Natural killer cell (primary cell): ENCODE results near the gene SPSB4. TPM values are rescaled to one million over a fixed set of nuclear protein-coding genes. Genes with fewer than 3 reads are reported as not detected.

Source experiments
- ATAC-seq, 3 donors: fragments of 150-1000 bp in 2 of 3; fragments of 200-7000 bp in 1 of 3; cut with Tn5 transposase; 1 replicate in 1 of 3; 2 replicates in 2 of 3; pipeline ENCODE4 v1.10.0; 2021; ENCODE audit warnings: mild to moderate bottlenecking in 2 of 3, moderate library complexity in 2 of 3
- DNase-seq, 2 donors: peaks; one replicate each; pipeline versions ENCODE4 v3.0.0 to v3.0.0-alpha.2; 2013 to 2021; ENCODE audit warnings: mixed read lengths in 1 of 2
- H3K27ac ChIP-seq: one replicate; pipeline ENCODE4 v1.5.1; 2013; ENCODE audit warnings: mild to moderate bottlenecking, low read length
- H3K27me3 ChIP-seq: one replicate; pipeline ENCODE4 v1.6.1; 2013; ENCODE audit warnings: low read length; ENCODE audit not compliant: control insufficient read depth, insufficient read depth
- H3K36me3 ChIP-seq: one replicate; pipeline ENCODE4 v1.6.1; 2013; ENCODE audit warnings: low read length; ENCODE audit not compliant: control insufficient read depth, insufficient read depth
- H3K4me1 ChIP-seq: one replicate; pipeline ENCODE4 v1.6.1; 2013; ENCODE audit warnings: low read length; ENCODE audit not compliant: control insufficient read depth, insufficient read depth
- H3K4me3 ChIP-seq: one replicate; pipeline ENCODE4 v1.5.1; 2013; ENCODE audit warnings: low read length
- H3K9me3 ChIP-seq: one replicate; pipeline ENCODE4 v1.6.1; 2013; ENCODE audit warnings: low read length; ENCODE audit not compliant: control insufficient read depth, insufficient read depth
- H3K27ac Mint-ChIP-seq, 2 donors: one replicate each; pipeline ENCODE4 v1.8.0; 2022; ENCODE audit warnings: mild to moderate bottlenecking in 2 of 2, mixed read lengths in 2 of 2, moderate library complexity in 1 of 2
- H3K27me3 Mint-ChIP-seq, 2 donors: one replicate each; pipeline ENCODE4 v1.8.0; 2022; ENCODE audit warnings: low read depth in 2 of 2, mixed read lengths in 2 of 2
- H3K36me3 Mint-ChIP-seq: one replicate; pipeline ENCODE4 v1.8.0; 2022; ENCODE audit warnings: mixed read lengths
- H3K4me1 Mint-ChIP-seq, 2 donors: one replicate each; pipeline ENCODE4 v1.8.0; 2022; ENCODE audit warnings: mixed read lengths in 2 of 2
- H3K4me3 Mint-ChIP-seq: one replicate; pipeline ENCODE4 v1.8.0; 2022; ENCODE audit warnings: mild to moderate bottlenecking, moderate library complexity, mixed read lengths
- H3K9me3 Mint-ChIP-seq, 2 donors: one replicate each; pipeline ENCODE4 v1.8.0; 2022; ENCODE audit warnings: mixed read lengths in 2 of 2
- WGBS: methylation state at CpG from one replicate; pipeline ENCODE4 v1.1.7; 2013; ENCODE audit warnings: missing lambda C conversion rate; ENCODE audit not compliant: insufficient coverage; 5-methylcytosine and 5-hydroxymethylcytosine counted together
- intact Hi-C: fragments of 100-400 bp; cut with micrococcal nuclease; formaldehyde crosslinking; loops from one replicate; pipeline ENCODE4 v1.14.2; 2022
- total RNA-seq, 4 donors: library from RNA; stranded (reverse); fragments of 120-200 nt in 1 of 4; gene quantifications; one replicate each; pipeline versions ENCODE4 v1.2.3 to v1.2.4, GENCODE V29; 2013 to 2022
- TF ChIP-seq, protein P1 (sequence below): fragments of 200-600 bp; IDR thresholded peaks from one replicate; pipeline ENCODE4 v1.8.0; 2022; ENCODE audit warnings: antibody characterized with exemption

Gene SPSB4
- total RNA-seq, 3 donors from 2014 or later (not counting 1 experiment from before 2014, with no cell fraction given): not detected

DNA sequence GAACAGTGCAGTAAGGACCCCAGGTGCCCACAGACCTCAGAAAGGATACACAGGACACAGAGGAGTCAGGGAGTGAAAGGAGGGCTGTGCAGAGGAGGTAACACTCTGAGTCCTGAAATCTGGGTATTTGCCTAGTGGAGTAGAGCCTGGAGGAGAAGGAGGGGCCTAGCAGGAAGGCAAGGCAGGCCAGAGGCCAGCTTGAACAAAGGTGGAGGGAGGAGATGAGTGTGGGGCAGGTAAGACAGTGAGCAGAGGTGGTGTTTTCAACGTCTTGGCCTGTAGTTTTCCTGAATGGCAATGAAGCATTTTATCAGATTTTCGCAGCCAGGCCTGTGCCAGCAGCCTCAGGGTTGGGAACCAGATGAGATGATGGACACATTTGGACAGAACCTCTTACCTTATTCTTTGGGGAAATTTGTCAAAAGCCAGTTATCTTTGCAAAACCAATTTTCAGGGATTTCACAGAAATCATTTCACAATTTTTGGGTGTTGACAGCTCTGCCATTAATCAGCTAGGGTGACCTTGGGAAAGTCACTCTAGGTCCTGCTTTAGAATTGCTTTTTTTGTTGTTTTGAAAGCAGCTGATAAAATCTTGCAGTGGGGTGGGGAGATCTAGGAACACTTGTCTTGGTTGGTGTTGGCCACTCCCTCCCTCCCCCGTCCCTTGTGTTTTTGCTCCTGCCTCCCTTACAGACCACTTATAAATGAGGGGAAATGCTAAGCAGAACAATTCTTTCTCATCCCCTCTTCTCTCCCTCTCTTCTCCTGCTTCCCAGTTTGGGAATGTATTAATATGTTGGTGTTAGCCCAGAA, 38.4 kb downstream of the SPSB4 start:
- Mint-ChIP-seq H3K4me1 (no peaks in the 10 kb centered on the region), H3K4me3 (no peak overlapping the region), H3K27me3 (peaks cover 0 to 3% of the 10 kb centered on the region in 2 donors), H3K36me3 (no peaks in the 10 kb centered on the region), H3K27ac (no peak overlapping the region), H3K9me3 (no peaks in the 10 kb centered on the region)
- TF ChIP-seq, protein P1, sequence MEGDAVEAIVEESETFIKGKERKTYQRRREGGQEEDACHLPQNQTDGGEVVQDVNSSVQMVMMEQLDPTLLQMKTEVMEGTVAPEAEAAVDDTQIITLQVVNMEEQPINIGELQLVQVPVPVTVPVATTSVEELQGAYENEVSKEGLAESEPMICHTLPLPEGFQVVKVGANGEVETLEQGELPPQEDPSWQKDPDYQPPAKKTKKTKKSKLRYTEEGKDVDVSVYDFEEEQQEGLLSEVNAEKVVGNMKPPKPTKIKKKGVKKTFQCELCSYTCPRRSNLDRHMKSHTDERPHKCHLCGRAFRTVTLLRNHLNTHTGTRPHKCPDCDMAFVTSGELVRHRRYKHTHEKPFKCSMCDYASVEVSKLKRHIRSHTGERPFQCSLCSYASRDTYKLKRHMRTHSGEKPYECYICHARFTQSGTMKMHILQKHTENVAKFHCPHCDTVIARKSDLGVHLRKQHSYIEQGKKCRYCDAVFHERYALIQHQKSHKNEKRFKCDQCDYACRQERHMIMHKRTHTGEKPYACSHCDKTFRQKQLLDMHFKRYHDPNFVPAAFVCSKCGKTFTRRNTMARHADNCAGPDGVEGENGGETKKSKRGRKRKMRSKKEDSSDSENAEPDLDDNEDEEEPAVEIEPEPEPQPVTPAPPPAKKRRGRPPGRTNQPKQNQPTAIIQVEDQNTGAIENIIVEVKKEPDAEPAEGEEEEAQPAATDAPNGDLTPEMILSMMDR: no peak
- Histone ChIP-seq H3K36me3 (no peaks in the 10 kb centered on the region), H3K4me3 (no peak overlapping the region), H3K27ac (no peak overlapping the region), H3K27me3 (no peaks in the 10 kb centered on the region), H3K9me3 (no peaks in the 10 kb centered on the region), H3K4me1 (no peaks in the 10 kb centered on the region)
- intact Hi-C loops: no loop called here
- 74% methylated on average over 3 of the region's 3 CpGs for WGBS
- DNase-seq (no peak), ATAC-seq (no peak)

DNA sequence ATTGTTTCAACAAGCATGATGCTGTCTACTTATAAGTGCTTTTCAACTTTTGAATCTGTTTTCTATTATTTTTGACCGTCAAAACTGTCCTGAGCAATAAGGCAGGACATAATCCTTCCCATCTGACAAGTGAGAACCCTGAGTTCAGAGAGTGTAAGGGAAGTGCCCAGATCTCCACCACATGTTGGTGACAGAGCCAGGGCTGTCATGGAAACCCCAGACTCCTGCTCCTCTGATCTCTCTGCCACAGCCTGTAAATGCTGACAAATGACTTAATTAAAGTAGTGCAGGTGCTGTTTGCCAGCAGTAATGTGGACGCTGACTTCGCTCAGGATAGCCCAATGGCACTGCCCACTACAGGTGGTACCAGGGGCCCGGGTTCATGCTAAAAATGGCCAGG, 40.3 kb downstream of the SPSB4 start:
- TF ChIP-seq, protein P1: no peak
- H3K4me3 ChIP-seq: no peak overlapping the region
- H3K9me3 Mint-ChIP-seq: no peaks in the 10 kb centered on the region
- no peaks in the 10 kb centered on the region for H3K36me3 Mint-ChIP-seq
- intact Hi-C loops: no loop called here
- no peaks in the 10 kb centered on the region for H3K27me3 ChIP-seq
- no peak overlapping the region for H3K27ac Mint-ChIP-seq
- no peaks in the 10 kb centered on the region for H3K36me3 ChIP-seq
- H3K27ac ChIP-seq: no peak overlapping the region
- ATAC-seq (no peak), DNase-seq (no peak)
- no peaks in the 10 kb centered on the region for H3K9me3 ChIP-seq
- H3K4me3 Mint-ChIP-seq: no peak overlapping the region
- H3K4me1 Mint-ChIP-seq: no peaks in the 10 kb centered on the region
- H3K27me3 Mint-ChIP-seq: peaks cover 0 to 3% of the 10 kb centered on the region in 2 donors
- H3K4me1 ChIP-seq: no peaks in the 10 kb centered on the region
- WGBS: 78% methylated on average over 4 of the region's 4 CpGs

DNA sequence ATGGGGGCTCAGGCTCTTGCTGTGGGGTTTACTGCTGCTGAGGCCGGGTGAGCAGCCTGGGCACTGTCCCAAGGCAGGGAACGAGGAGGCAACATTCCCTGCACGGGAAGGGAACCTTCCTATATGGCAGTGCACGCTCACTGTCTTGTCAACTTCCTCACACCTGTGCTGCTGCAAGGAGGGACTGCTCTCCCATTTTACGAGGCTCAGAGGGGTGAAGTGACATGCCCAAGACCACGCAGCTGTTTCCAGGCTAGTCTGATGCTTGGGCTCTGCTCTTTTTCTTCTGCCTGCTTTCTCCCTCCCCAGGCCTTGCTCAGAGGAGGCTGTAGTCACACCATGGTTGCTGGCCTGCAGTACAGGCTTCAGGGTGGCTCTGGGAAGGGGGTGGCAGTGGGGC, 41.5 kb downstream of the SPSB4 start:
- Mint-ChIP-seq H3K4me3 (no peak overlapping the region), H3K4me1 (no peaks in the 10 kb centered on the region), H3K36me3 (no peaks in the 10 kb centered on the region), H3K27ac (no peak overlapping the region), H3K27me3 (peaks cover 0 to 3% of the 10 kb centered on the region in 2 donors), H3K9me3 (no peaks in the 10 kb centered on the region)
- intact Hi-C loops: no loop called here
- Histone ChIP-seq H3K4me1 (no peaks in the 10 kb centered on the region), H3K27me3 (no peaks in the 10 kb centered on the region), H3K27ac (no peak overlapping the region), H3K9me3 (no peaks in the 10 kb centered on the region), H3K36me3 (no peaks in the 10 kb centered on the region), H3K4me3 (no peak overlapping the region)
- TF ChIP-seq, protein P1: no peak
- no peak for ATAC-seq
- 89% methylated on average over 6 of the region's 6 CpGs for WGBS
- DNase-seq: no peak

DNA sequence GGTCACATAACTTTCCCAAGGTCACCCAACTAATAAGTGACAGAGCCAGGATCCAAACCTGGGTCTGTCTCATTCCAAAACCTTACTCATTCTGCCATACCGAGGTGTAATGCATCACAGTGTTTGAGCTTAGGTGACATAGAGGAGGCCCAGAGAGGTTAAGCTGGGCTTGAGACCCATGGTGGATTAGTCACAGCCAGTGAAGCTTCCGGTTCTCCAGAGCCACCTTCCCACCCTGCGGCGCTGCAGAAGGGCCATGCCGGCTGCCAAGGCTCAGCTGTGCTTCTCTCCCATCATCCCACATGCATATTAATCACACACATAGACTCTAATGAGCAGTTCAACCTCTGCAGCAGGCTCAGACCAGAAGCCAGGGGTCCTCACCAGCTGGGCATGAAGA, 42.2 kb downstream of the SPSB4 start:
- Histone ChIP-seq H3K27ac (no peak overlapping the region), H3K9me3 (no peaks in the 10 kb centered on the region), H3K4me1 (no peaks in the 10 kb centered on the region), H3K4me3 (no peak overlapping the region), H3K27me3 (no peaks in the 10 kb centered on the region), H3K36me3 (no peaks in the 10 kb centered on the region)
- DNase-seq: no peak
- Mint-ChIP-seq H3K36me3 (no peaks in the 10 kb centered on the region), H3K4me3 (no peak overlapping the region), H3K4me1 (no peaks in the 10 kb centered on the region), H3K27ac (no peak overlapping the region), H3K9me3 (no peaks in the 10 kb centered on the region), H3K27me3 (peaks cover 0 to 3% of the 10 kb centered on the region in 2 donors)
- TF ChIP-seq, protein P1: no peak
- WGBS: 86% methylated on average over 5 of the region's 5 CpGs
- no peak for ATAC-seq
- intact Hi-C loops: no loop called here
